MCF 10A (cell line): ENCODE results near the gene GALNT10. TPM values are rescaled to one million over a fixed set of nuclear protein-coding genes. Genes with fewer than 3 reads are reported as not detected.

Experiments used
- BruUV-seq: library from RNA; stranded (reverse); fragments of 400-500 nt; replicated peaks from 2 replicates; lab custom pipeline; 2021; lab: Mats Ljungman, UMichigan
- CTCF ChIA-PET: fragments of 300-600 bp; sonication (Branson Sonifier 250); formaldehyde crosslinking; extraction: SDS; loops from one replicate; lab custom pipeline; 2021; ENCODE audit warnings: antibody characterized with exemption, inconsistent platforms; lab: Yijun Ruan, JAX
- POLR2A ChIA-PET: fragments of 300-600, 350-650 bp; sonication (Branson Sonifier 250); formaldehyde crosslinking; extraction: SDS; loops from one replicate; lab custom pipeline; 2020; ENCODE audit warnings: antibody characterized with exemption, inconsistent platforms; lab: Yijun Ruan, JAX
- DNase-seq: peaks from one replicate; pipeline ENCODE4 v3.0.0-alpha.2; 2018; ENCODE audit not compliant: unreplicated experiment
- H3K27ac Mint-ChIP-seq: one replicate; pipeline ENCODE4 v1.8.0; 2022; ENCODE audit warnings: mild to moderate bottlenecking, low read depth, mixed read lengths; ENCODE audit not compliant: unreplicated experiment
- H3K27me3 Mint-ChIP-seq: one replicate; pipeline ENCODE4 v1.8.0; 2022; ENCODE audit warnings: mixed read lengths; ENCODE audit not compliant: insufficient read depth, unreplicated experiment
- H3K36me3 Mint-ChIP-seq: one replicate; pipeline ENCODE4 v1.8.0; 2022; ENCODE audit warnings: mild to moderate bottlenecking, moderate library complexity, mixed read lengths; ENCODE audit not compliant: insufficient read depth, unreplicated experiment
- H3K4me1 Mint-ChIP-seq: one replicate; pipeline ENCODE4 v1.8.0; 2022; ENCODE audit warnings: mixed read lengths; ENCODE audit not compliant: insufficient read depth, unreplicated experiment
- H3K4me3 Mint-ChIP-seq: one replicate; pipeline ENCODE4 v1.8.0; 2022; ENCODE audit warnings: mild to moderate bottlenecking, moderate library complexity, mixed read lengths; ENCODE audit not compliant: unreplicated experiment
- H3K9me3 Mint-ChIP-seq: one replicate; pipeline ENCODE4 v1.8.0; 2022; ENCODE audit warnings: mixed read lengths; ENCODE audit not compliant: unreplicated experiment
- intact Hi-C: fragments of 100-400 bp; cut with micrococcal nuclease; formaldehyde crosslinking; loops from 2 replicates; pipeline ENCODE4 v1.14.1; 2022
- total RNA-seq: library from RNA; stranded (reverse); gene quantifications from 2 replicates; pipeline ENCODE4 v1.2.3, GENCODE V29; 2022
- TF ChIP-seq, protein P1 (sequence below): fragments of 200-600 bp; IDR thresholded peaks from one replicate; pipeline ENCODE4 v1.8.0; 2022; ENCODE audit warnings: antibody characterized with exemption, mild to moderate bottlenecking; ENCODE audit not compliant: unreplicated experiment

GALNT10 gene
- total RNA-seq, 1 experiment from 2014 or later: 57.4 TPM

DNA sequence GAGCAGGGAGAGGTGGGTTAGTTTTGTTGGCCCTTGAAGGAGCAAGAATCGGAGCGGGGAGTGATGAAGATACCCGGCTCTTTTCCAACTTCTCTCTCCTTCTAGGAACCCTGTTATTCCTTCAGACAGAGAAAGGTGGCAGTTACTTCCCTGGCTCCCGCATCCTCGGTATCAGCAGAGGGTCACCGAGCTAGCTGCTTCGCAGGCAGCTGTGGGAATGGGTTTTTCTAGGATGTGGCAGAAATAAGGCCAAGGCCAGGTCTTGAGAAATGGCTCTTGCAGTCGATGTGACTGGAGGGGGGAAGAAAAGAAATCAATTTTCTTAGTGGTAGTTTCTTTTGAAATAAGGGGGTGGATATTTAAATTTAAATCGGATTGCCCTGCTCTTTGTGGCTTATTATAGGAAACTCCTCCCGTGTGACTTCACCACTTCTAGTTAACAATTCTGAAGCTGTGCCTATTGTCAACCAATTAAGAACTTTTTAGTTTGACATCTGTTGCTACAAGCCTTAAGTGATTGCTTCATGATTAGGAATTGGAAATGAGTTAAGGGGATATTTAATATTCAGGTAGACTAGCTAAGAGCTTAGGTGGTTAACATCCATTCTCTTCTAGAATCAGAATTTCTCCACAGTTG lies 256.7 kb downstream of the GALNT10 start:
- CTCF ChIA-PET: interaction anchor here (0.6 to 1.6 kb wide), 12 partner anchors 13 to 517 kb away, joined by 3 to 6 read pairs (median 3); no protein-coding TSS in a partner anchor
- no peaks in the 10 kb centered on the region for H3K9me3 Mint-ChIP-seq
- POLR2A ChIA-PET: interaction anchor here (0.7 to 4.0 kb wide), 21 partner anchors 10 to 1260 kb away, joined by 3 to 34 read pairs (median 3); partner anchors contain the start of genes FAM114A2, GALNT10 and MFAP3
- no peak for DNase-seq
- peak overlapping the region; percentile 77 for H3K27ac Mint-ChIP-seq
- H3K36me3 Mint-ChIP-seq: peaks cover 36% of the 10 kb centered on the region
- peaks cover 46% of the 10 kb centered on the region for H3K4me1 Mint-ChIP-seq
- TF ChIP-seq, protein P1, sequence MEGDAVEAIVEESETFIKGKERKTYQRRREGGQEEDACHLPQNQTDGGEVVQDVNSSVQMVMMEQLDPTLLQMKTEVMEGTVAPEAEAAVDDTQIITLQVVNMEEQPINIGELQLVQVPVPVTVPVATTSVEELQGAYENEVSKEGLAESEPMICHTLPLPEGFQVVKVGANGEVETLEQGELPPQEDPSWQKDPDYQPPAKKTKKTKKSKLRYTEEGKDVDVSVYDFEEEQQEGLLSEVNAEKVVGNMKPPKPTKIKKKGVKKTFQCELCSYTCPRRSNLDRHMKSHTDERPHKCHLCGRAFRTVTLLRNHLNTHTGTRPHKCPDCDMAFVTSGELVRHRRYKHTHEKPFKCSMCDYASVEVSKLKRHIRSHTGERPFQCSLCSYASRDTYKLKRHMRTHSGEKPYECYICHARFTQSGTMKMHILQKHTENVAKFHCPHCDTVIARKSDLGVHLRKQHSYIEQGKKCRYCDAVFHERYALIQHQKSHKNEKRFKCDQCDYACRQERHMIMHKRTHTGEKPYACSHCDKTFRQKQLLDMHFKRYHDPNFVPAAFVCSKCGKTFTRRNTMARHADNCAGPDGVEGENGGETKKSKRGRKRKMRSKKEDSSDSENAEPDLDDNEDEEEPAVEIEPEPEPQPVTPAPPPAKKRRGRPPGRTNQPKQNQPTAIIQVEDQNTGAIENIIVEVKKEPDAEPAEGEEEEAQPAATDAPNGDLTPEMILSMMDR: no peak
- peak overlapping the region; percentile 81 for H3K4me3 Mint-ChIP-seq
- TSS peak; percentile 26 for BruUV-seq
- intact Hi-C loops: no loop called here
- H3K27me3 Mint-ChIP-seq: no peaks in the 10 kb centered on the region

DNA sequence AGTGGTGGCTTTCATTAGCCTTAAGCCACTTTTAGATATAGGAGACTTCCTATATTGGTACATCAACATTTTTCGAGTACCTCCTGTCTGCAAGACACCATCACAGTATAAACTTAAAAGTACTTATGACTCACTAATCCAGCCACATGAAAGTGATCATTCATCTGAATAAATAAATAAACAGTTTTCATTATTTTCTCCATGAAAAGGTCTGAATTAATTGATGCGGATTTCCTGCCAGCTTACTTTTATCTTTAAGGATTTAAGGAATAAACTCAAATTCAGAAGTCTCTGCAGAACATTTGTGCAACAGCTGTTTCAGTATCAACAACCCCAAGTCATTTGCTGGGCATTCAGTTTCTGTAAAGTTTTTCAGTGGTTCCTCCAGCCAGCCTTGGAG lies 259.3 kb downstream of the GALNT10 start:
- no peaks in the 10 kb centered on the region for H3K27me3 Mint-ChIP-seq
- DNase-seq: no peak
- no peak overlapping the region for H3K27ac Mint-ChIP-seq
- intact Hi-C loops: no loop called here
- no peak overlapping the region for H3K4me3 Mint-ChIP-seq
- ChIA-PET CTCF (interaction anchor here (0.5 to 6.5 kb wide), 9 partner anchors 8 to 578 kb away, joined by 3 to 52 read pairs (median 4); no protein-coding TSS in a partner anchor), POLR2A (interaction anchor here (0.5 to 1.2 kb wide), 4 partner anchors 13 to 329 kb away, joined by 3 to 4 read pairs (median 3); no protein-coding TSS in a partner anchor)
- H3K36me3 Mint-ChIP-seq: peaks cover 53% of the 10 kb centered on the region
- BruUV-seq: no TSS peak
- TF ChIP-seq, protein P1: no peak
- H3K4me1 Mint-ChIP-seq: peaks cover 30% of the 10 kb centered on the region
- H3K9me3 Mint-ChIP-seq: no peaks in the 10 kb centered on the region

DNA sequence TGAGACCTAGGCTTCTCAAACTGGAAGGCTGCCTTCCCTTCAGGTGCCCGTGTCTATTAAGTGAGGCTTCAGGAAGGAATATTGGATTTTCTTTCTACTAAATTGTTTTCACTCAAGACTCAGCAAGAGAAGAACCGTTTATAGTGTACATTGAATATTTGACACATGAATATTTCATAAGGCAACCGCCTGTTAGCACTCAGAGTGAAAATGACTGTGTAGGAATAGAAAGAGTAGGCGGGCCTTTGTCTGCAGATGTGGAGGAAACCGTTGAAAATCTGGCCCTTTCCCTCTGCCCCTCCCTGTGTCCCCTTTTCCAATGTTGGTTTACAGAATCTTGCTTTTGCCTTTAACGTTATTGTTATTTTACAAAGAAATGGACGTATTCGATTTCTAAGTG lies 261.4 kb downstream of the GALNT10 start:
- H3K4me1 Mint-ChIP-seq: peaks cover 20% of the 10 kb centered on the region
- intact Hi-C loops: no loop called here
- no peak overlapping the region for H3K4me3 Mint-ChIP-seq
- DNase-seq: no peak
- ChIA-PET CTCF (interaction anchor here (0.6 to 6.5 kb wide), 3 partner anchors 10 to 158 kb away, joined by 3 to 52 read pairs (median 4); no protein-coding TSS in a partner anchor), POLR2A (no interaction called here)
- no peaks in the 10 kb centered on the region for H3K9me3 Mint-ChIP-seq
- no peaks in the 10 kb centered on the region for H3K27me3 Mint-ChIP-seq
- H3K27ac Mint-ChIP-seq: no peak overlapping the region
- H3K36me3 Mint-ChIP-seq: peaks cover 66% of the 10 kb centered on the region
- TF ChIP-seq, protein P1: no peak
- BruUV-seq: no TSS peak

DNA sequence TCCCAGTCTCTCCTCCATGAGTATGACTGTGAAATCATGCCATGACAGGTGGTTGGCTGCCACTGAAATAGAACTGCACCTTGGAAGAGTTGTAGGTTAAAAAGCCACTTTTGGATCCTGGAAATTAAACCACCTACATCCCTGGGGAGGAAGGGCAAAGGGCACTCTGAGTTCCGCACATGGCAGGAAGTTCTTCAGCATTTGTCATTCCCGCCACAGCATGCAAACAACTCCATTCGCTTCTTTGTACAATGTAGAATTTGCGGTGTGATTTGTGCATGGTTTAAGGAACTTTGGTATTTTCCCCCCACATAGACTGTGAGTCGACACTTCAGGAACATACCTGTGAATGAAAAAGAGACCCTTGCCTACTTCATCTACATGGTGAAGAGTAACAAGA lies 265.1 kb downstream of the GALNT10 start:
- POLR2A ChIA-PET: interaction anchor here (4.4 kb wide), 1 partner anchor 8 kb away, joined by 34 read pairs; the partner anchor contains the start of gene SAP30L
- Mint-ChIP-seq H3K4me3 (no peak overlapping the region), H3K4me1 (peaks cover 3% of the 10 kb centered on the region), H3K27ac (no peak overlapping the region), H3K36me3 (peaks cover 75% of the 10 kb centered on the region), H3K27me3 (no peaks in the 10 kb centered on the region), H3K9me3 (no peaks in the 10 kb centered on the region)
- TF ChIP-seq, protein P1: no peak
- CTCF ChIA-PET: interaction anchor here (1.0 to 4.6 kb wide), 2 partner anchors 11 to 12 kb away, joined by 3 to 32 read pairs; no protein-coding TSS in a partner anchor
- intact Hi-C loops: no loop called here
- BruUV-seq: no TSS peak
- no peak for DNase-seq
